IMR-90 (cell line): ENCODE results near the gene ERCC1.

Experiments used
- BHLHE40 ChIP-seq: fragments of 150-350 bp; IDR thresholded peaks from 2 replicates; pipeline ENCODE4 v1.6.1; 2016; ENCODE audit warnings: mild to moderate bottlenecking, low read depth, low read length
- CEBPB ChIP-seq: IDR thresholded peaks from 2 replicates; pipeline ENCODE4 v1.6.1; 2012; ENCODE audit warnings: low read depth, low read length, improper control_type of control experiment
- FOS ChIP-seq: fragments of 150-350 bp; IDR thresholded peaks from 2 replicates; pipeline ENCODE4 v1.6.1; 2016; ENCODE audit warnings: low read depth, low read length
- MAFK ChIP-seq: IDR thresholded peaks from 2 replicates; pipeline ENCODE4 v1.6.1; 2012; ENCODE audit warnings: low read depth, low read length, improper control_type of control experiment
- MXI1 ChIP-seq: IDR thresholded peaks from 2 replicates; pipeline ENCODE4 v1.6.1; 2012; ENCODE audit warnings: low read depth, mild to moderate bottlenecking, low read length, moderate library complexity, borderline replicate concordance
- NFE2L2 ChIP-seq: fragments of 150-350 bp; IDR thresholded peaks from 2 replicates; pipeline ENCODE4 v1.6.1; 2016; ENCODE audit warnings: low read depth, mild to moderate bottlenecking, low read length
- POLR2A ChIP-seq: IDR thresholded peaks from 2 replicates; pipeline ENCODE4 v1.6.1; 2012; ENCODE audit warnings: mild to moderate bottlenecking, low read depth, low read length
- RAD21 ChIP-seq: IDR thresholded peaks from 2 replicates; pipeline ENCODE4 v1.6.1; 2012; ENCODE audit warnings: low read length, improper control_type of control experiment
- RCOR1 ChIP-seq: IDR thresholded peaks from 2 replicates; pipeline ENCODE4 v1.6.1; 2012; ENCODE audit warnings: mild to moderate bottlenecking, low read length, improper control_type of control experiment; ENCODE audit not compliant: insufficient replicate concordance
- RFX5 ChIP-seq: IDR thresholded peaks from 2 replicates; pipeline ENCODE4 v1.8.0; 2012; ENCODE audit warnings: low read depth, mild to moderate bottlenecking, low read length, moderate library complexity
- SMC3 ChIP-seq: fragments of 150-350 bp; IDR thresholded peaks from 2 replicates; pipeline ENCODE4 v1.6.1; 2016; ENCODE audit warnings: low read depth, mild to moderate bottlenecking, antibody characterized with exemption, low read length, moderate library complexity
- USF2 ChIP-seq: fragments of 150-350 bp; IDR thresholded peaks from 2 replicates; pipeline ENCODE4 v1.6.1; 2017; ENCODE audit warnings: mild to moderate bottlenecking, antibody characterized with exemption, low read length, low read depth
- TF ChIP-seq, protein P1 (sequence below): conservative IDR thresholded peaks from 2 replicates; pipeline ENCODE4 v1.5.1; 2012; ENCODE audit warnings: mild to moderate bottlenecking, low read depth, low read length, improper control_type of control experiment
- TF ChIP-seq, protein P2 (sequence below): fragments of 150-350 bp; IDR thresholded peaks from 2 replicates; pipeline ENCODE4 v1.6.1; 2016; ENCODE audit warnings: low read depth, mild to moderate bottlenecking, low read length, moderate library complexity, borderline replicate concordance

- TF ChIP-seq, protein P1, sequence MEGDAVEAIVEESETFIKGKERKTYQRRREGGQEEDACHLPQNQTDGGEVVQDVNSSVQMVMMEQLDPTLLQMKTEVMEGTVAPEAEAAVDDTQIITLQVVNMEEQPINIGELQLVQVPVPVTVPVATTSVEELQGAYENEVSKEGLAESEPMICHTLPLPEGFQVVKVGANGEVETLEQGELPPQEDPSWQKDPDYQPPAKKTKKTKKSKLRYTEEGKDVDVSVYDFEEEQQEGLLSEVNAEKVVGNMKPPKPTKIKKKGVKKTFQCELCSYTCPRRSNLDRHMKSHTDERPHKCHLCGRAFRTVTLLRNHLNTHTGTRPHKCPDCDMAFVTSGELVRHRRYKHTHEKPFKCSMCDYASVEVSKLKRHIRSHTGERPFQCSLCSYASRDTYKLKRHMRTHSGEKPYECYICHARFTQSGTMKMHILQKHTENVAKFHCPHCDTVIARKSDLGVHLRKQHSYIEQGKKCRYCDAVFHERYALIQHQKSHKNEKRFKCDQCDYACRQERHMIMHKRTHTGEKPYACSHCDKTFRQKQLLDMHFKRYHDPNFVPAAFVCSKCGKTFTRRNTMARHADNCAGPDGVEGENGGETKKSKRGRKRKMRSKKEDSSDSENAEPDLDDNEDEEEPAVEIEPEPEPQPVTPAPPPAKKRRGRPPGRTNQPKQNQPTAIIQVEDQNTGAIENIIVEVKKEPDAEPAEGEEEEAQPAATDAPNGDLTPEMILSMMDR = no peak
- TF ChIP-seq POLR2A (no peak), FOS (no peak), SMC3 (no peak), RCOR1 (no peak), MXI1 (no peak), MAFK (no peak), CEBPB (no peak), USF2 (no peak), BHLHE40 (no peak), RAD21 (no peak), NFE2L2 (no peak), RFX5 (no peak)
- TF ChIP-seq, protein P2, sequence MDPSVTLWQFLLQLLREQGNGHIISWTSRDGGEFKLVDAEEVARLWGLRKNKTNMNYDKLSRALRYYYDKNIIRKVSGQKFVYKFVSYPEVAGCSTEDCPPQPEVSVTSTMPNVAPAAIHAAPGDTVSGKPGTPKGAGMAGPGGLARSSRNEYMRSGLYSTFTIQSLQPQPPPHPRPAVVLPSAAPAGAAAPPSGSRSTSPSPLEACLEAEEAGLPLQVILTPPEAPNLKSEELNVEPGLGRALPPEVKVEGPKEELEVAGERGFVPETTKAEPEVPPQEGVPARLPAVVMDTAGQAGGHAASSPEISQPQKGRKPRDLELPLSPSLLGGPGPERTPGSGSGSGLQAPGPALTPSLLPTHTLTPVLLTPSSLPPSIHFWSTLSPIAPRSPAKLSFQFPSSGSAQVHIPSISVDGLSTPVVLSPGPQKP = no peak
These were observed 32.4 kb downstream of the ERCC1 start for GRCh38 chr19:45391346-45391745.
